Hematopoietic multipotent progenitor cell treated with erythropoietin and hydrocortisone succinate and interleukin-3 and kit ligand, for 6 days (in vitro differentiated cells): ENCODE data around the gene CSTF2T.

Source experiments
- DNase-seq: peaks from one replicate; pipeline ENCODE4 v3.0.0-alpha.2; 2015

Gene CSTF2T, protein sequence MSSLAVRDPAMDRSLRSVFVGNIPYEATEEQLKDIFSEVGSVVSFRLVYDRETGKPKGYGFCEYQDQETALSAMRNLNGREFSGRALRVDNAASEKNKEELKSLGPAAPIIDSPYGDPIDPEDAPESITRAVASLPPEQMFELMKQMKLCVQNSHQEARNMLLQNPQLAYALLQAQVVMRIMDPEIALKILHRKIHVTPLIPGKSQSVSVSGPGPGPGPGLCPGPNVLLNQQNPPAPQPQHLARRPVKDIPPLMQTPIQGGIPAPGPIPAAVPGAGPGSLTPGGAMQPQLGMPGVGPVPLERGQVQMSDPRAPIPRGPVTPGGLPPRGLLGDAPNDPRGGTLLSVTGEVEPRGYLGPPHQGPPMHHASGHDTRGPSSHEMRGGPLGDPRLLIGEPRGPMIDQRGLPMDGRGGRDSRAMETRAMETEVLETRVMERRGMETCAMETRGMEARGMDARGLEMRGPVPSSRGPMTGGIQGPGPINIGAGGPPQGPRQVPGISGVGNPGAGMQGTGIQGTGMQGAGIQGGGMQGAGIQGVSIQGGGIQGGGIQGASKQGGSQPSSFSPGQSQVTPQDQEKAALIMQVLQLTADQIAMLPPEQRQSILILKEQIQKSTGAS

DNA sequence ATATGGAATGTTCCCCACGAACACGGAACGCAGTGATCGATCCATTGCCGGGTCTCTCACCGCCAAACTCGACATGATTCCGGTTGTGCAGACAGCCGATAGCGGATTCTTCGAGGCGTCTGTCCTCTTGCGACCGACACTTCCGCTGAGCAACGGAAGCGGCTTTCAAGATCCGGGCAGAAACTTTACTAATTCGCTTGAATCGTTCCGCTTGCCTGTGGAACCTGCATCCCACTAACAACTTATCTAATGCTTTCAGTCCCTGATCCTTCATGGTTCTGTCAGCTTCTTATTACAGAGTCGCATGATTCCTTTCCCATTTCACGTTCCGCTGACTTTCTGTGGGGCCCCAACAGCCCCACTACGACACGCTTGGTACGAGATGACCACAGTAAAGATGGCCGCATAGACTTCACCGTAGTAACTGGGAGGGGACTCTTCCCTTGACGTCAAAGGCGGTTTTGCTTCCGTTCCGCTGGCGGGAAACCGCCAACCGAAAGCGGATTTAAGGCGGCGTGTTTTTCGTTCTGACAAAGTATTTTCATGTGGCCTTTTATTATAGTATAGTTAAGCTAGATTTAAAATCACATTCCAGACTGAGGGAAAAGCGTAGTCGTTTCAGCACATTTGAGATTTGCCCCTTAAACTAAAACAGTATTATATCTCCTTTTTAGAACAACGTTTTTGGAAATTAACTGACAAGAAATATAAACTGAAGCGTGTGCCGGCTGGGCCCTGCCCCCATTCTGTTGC is at the start of gene CSTF2T:
Gene CSTF2T (minus strand): TSS at position 121 of the 753 bp plus-strand sequence. CDS start 46 bp downstream, at position 75.
- DNase-seq = peak; percentile 97

DNA sequence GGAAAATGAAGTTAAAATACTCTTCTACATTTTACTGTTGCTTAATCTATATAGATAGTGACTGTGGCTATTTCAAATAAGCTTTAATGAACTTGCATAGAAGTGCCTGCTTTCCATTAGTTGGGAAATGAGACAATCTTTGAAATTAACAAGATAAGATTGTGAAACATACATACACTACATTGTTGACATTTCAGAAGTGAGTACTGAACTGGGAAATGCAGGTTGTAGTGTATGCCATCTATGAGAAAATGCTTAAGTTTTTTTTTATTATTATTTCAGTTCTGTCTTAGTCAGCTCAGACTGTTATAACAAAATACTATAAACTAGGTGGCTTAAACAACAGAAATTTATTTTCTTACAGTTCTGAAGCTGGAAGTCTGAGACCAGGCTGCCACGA is 49.6 kb upstream of the CSTF2T start:
- DNase-seq = no peak

DNA sequence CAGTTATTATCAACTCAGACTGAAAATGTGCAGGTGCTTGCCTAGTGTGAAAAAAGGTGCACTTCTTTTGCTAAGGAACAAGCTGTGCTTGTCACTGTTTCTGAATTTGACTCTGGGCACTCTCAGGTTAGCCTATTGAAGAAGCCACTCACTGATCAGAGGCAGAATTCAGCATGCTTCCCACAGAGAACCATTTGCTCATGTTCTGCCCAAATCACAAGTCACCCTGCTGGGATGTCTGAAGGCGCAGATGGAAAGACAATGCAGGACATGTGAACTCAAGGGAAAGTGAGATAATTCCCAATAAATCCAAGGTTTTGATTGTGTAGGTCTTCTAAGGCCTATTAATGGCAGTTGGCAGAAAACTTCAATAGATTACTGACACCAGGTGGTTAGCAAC is 47.8 kb upstream of the CSTF2T start:
- no peak for DNase-seq

GRCh38 chr10:51745397-51745796 is 46.0 kb upstream of the CSTF2T start:
- no peak for DNase-seq

DNA sequence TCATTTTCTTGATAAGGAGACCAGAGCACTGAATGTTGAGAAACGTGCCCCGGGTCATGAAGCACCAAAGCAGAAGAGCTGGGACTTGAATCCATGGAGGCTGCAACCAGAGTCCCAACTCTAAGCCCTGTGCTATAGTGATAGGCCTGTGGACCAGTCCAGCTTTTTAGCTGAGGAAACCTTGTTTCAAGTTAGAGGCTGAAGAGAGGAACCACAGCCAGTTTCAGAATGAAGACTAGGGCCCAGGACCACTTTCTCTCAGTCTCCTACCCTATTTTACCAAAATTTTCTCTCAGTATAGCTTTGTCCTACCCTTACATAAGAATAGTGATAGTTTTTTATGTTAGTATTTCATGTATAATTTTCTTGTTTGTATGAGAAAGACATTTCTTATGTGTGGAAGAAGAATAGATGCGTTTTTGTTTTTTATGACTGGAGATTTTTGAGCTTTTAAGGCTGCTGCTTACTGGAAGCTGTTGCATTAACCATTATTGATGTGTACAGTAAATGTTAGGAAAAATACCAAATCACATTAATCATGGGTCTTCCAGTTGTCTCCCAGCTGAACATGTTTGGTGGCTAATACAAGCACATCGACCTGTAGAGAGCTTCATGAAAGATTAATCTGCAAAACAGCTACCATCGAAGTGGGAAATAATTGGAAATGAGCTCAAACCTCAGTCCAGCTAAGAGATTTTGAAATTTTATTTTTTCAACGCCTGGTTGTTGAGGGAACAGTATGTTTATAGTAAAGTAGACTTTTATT is 45.0 kb upstream of the CSTF2T start:
- DNase-seq = no peak

- DNase-seq = no peak
Measured at GRCh38 chr10:51743146-51743545, 43.8 kb upstream of the CSTF2T start.

DNA sequence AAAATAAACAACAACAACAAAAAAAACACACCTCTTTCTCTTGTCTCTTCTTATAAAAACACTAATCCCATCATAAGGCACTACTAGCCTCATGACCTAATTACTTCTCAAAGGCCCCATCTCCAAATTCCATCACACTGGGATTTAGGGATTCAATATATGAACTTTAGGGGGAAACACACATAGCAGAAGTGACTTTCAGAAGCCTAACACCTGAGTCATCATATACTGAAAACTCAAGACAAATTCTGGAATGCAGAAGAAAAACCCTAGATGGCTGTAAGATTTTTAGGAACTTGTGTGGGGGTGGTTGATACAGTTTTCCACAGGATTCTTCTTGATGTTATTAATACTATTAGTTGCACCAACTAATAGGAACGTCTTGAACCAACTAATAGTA is 33.7 kb upstream of the CSTF2T start:
- no peak for DNase-seq

DNA sequence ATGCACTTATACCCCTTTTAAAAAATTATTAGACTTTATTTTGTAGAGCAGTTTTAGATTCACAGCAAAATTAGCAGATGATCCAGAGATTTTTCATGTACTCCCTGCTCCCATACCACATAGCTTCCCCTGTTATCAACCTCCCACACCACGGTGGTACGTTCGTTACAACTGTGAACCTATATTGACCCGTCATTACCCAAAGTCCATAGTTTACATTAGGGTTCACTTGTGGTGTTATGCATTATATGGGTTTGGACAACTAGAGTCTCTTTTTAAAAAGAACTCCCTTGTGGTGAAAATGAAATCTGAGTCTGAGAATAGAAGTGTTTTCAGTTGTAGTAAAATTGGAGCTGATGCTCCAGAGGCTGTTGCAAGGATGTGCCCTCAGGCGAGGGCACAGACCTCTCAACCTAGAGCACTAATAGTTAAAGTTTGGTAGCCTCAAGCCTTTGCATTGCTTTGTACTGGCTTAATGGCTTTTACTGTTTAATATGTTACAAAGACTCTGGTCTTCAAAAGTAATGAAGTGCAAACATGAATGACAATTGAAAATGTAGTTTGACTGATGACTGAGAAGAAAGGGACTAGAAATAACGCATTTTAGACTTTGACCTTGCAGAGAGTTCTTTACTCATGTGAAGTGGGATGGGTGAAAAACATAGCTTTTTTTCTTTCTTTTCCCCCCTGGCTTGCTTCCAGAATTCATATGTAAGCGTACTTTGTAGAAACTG is 30.6 kb upstream of the CSTF2T start:
- no peak for DNase-seq

DNA sequence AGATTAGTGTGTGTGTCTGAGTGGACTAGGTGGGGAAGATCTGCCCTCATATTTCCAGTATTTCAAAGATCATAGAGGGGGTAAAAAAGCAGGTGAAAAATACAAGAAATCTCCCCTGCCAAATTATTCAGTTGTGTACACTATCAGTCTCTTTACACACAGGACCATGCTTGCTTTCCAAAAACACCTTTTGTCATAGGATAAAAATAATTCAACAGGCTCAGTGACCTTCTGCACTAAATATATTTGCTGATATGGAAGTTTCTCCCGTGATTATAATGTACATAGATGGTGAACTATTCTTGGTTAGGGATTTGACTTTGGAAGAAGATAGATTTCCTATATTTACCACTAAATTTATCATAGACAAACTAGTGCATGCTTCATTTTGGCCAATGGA is 24.6 kb upstream of the CSTF2T start:
- no peak for DNase-seq

DNA sequence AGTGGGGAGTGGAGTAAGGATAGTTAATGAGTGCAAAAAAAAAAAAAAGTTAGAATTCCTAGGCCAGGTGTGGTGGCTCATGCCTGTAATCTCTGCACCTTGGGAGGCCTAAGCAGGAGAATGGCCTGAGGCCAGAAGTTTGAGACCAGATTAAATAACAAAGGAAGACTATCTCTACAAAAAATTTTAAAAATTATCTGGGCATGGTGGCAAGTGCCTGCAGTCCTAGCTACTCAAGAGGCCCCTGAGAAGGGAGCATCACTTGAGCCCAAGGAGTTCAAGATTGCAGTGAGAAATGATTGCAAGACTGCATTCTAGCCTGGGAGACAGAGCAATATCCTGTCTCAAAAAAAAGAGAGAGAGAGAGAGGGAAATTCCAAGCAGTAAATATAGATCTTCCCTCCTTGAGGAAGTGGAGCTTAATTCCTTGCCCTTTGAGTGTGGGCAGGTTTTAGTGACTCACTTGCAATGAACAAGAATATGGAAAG is 19.5 kb upstream of the CSTF2T start:
- DNase-seq = no peak

DNA sequence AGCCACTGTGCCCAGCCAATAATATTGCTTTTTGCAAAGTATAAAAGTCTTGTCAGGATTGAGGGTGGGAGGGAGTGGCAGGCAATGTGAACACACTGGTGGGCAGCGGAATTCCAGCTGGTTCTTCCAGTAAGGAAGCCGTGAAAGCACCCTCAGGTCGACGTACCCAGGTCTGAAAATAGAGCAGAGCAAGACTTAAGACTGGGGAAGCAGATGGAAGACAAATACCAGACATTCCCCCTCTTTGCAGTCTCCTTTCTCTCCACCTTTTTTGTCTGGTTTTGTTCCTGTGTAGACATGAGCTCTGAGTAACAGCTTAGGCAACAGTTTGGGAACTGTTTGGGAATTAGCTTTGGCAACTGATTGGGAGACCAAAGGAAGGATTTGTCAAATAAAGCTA is 17.6 kb upstream of the CSTF2T start:
- no peak for DNase-seq

GRCh38 chr10:51711519-51711891 is 12.1 kb upstream of the CSTF2T start:
- no peak for DNase-seq

DNA sequence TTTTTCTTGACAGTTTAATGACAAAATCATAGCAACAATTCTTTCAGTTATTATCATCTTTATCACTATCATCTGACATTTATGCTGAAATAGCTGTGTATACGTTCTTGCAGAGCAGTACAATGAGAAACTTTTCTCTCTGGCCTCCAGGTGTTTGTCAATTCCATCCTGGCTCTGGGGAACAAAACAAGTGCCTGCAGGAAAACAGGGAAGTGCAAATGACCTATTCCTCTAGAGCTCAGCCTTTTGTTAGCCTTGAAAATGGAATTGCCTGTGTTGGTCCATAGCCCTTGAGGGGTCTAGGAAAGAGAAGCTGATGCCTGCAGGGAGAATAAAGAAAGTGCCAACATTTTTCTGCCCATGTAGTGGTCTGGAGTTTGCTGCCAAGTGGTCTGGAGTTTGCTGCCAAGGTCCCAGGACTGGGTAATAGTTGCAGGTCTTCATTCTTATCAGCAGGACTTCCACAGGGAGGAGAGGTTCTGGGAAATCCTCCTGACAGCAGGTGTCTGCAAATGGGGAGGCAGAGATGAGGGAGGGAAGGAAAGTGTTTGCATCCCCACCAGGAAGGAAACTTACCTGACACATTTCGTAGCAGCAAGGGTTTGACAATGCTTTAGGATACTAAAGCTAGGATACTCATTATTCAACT is 10.1 kb upstream of the CSTF2T start:
- DNase-seq = no peak

GRCh38 chr10:51708609-51709008 is 9.2 kb upstream of the CSTF2T start:
- DNase-seq = no peak

- no peak for DNase-seq
Measured at GRCh38 chr10:51707821-51708424, 8.5 kb upstream of the CSTF2T start.

DNA sequence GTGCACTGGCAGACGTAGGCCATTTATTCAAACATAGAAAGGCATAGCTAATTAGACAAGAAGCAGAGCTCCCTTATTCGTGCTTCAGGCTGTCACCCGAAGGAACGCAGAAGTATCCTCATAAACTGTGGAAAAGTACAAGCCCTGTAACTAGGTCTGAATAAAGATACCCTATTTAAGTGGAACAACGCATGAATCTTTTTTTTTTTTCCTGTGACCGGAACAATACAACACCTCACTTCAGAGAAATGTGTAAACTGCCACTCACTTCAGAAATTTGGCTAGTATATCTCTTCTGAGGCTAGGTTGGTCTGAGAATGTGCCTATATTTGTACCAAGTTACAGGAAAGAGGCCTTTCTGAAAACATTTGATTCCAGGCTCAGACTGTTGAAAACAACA is 8.0 kb upstream of the CSTF2T start:
- no peak for DNase-seq

DNA sequence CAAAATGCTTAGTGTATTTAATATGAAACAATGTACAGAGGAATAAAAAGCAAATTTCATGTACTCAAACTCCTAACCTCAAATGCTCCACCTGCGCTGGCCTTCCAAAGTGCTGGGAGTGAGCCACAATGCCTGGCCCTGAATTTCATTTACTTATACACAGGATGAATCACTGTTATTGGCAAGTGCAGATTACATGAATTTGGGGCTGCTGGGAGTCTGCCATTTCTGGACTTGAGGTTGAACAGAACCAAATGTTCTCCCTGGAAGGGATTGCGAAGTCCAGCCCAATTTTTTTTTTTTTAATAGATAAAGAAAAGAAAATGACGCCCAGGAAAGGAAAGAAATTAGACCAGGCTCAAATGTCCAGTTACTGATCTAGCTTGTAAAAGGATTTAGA is 6.8 kb upstream of the CSTF2T start:
- DNase-seq = no peak

DNA sequence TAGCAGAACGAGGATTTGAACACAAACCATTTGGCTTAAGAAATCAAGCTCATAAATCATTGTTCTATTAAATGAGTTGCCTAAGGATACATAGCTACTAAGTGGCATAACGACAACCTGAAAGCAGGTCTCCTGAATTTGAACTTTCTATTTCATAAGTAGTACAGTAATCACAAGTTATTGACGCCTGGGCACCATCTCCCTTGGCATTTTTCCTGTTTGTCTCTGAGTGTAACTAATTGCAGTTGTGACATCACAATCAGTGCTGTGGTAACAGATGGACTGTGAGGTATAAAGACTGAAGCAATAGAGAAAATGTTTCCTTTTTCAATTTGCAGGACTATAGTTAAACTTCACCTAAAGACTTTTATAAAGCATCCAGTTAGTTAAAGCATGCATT is 6.4 kb upstream of the CSTF2T start:
- no peak for DNase-seq

GRCh38 chr10:51700228-51700817 is 928 bp upstream of the CSTF2T start:
- no peak for DNase-seq

DNA sequence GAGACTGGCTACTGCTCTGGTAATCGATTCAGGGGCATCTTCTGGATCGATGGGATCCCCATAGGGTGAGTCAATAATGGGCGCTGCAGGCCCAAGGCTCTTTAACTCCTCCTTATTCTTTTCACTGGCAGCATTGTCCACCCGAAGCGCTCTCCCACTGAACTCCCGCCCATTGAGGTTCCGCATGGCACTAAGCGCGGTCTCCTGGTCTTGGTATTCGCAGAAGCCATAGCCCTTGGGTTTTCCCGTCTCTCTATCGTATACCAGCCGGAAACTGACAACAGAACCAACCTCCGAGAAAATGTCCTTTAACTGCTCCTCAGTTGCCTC is 285 bp downstream of the CSTF2T start:
- DNase-seq = no peak

- DNase-seq = no peak
Measured at GRCh38 chr10:51698473-51699063, 827 bp downstream of the CSTF2T start.
